Ishikawa (cell line): ENCODE results near the gene BICRA.

ENCODE experiments used
- CEBPB ChIP-seq: IDR thresholded peaks from 2 replicates; pipeline ENCODE4 v1.6.1; 2012
- CREB1 ChIP-seq: IDR thresholded peaks from 2 replicates; pipeline ENCODE4 v1.6.1; 2012; ENCODE audit warnings: low read depth
- EGR1 ChIP-seq: IDR thresholded peaks from 2 replicates; pipeline ENCODE4 v1.6.1; 2012
- EP300 ChIP-seq: IDR thresholded peaks from 2 replicates; pipeline ENCODE4 v1.6.1; 2012; ENCODE audit warnings: borderline replicate concordance
- FOXM1 ChIP-seq: IDR thresholded peaks from 2 replicates; pipeline ENCODE4 v1.6.1; 2012; ENCODE audit warnings: low read depth, borderline replicate concordance
- MAX ChIP-seq: IDR thresholded peaks from 2 replicates; pipeline ENCODE4 v1.6.1; 2012
- NFIC ChIP-seq: IDR thresholded peaks from 2 replicates; pipeline ENCODE4 v1.6.1; 2012
- RAD21 ChIP-seq: IDR thresholded peaks from 2 replicates; pipeline ENCODE4 v1.6.1; 2012; ENCODE audit warnings: low read depth
- REST ChIP-seq: IDR thresholded peaks from 2 replicates; pipeline ENCODE4 v1.6.1; 2012; ENCODE audit warnings: low read depth, mild to moderate bottlenecking
- TAF1 ChIP-seq: IDR thresholded peaks from 2 replicates; pipeline ENCODE4 v1.6.1; 2012; ENCODE audit warnings: low read depth, mild to moderate bottlenecking
- TCF12 ChIP-seq: IDR thresholded peaks from 2 replicates; pipeline ENCODE4 v1.6.1; 2012; ENCODE audit warnings: low read depth
- TEAD4 ChIP-seq: IDR thresholded peaks from 2 replicates; pipeline ENCODE4 v1.6.1; 2012
- USF1 ChIP-seq: IDR thresholded peaks from 2 replicates; pipeline ENCODE4 v1.6.1; 2012
- YY1 ChIP-seq: IDR thresholded peaks from 2 replicates; pipeline ENCODE4 v1.6.1; 2012; ENCODE audit warnings: low read depth
- ZBTB7A ChIP-seq: IDR thresholded peaks from 2 replicates; pipeline ENCODE4 v1.6.1; 2012; ENCODE audit warnings: low read depth

Gene BICRA

GRCh38 chr19:47693489-47693888 is 84.6 kb downstream of the BICRA start:
- TF ChIP-seq MAX (no peak), TCF12 (no peak), CEBPB (no peak), EGR1 (no peak)

GRCh38 chr19:47693903-47694302 is 85.0 kb downstream of the BICRA start:
- TF ChIP-seq TEAD4 (no peak), CEBPB (no peak), YY1 (no peak), FOXM1 (no peak), NFIC (no peak), REST (no peak), RAD21 (no peak), CREB1 (no peak)

GRCh38 chr19:47694466-47695273 is 85.7 kb downstream of the BICRA start:
- TF ChIP-seq CEBPB (no peak), YY1 (no peak), TCF12 (no peak), ZBTB7A (no peak), FOXM1 (no peak), RAD21 (no peak), TAF1 (no peak), TEAD4 (no peak), EGR1 (no peak), USF1 (no peak), EP300 (no peak), CREB1 (no peak), MAX (no peak)

GRCh38 chr19:47695533-47696262 is 86.8 kb downstream of the BICRA start:
- TF ChIP-seq REST, result no peak
- TF ChIP-seq MAX, result no peak
- no peak for TF ChIP-seq TEAD4
- no peak for TF ChIP-seq USF1
- no peak for TF ChIP-seq TAF1
- TF ChIP-seq ZBTB7A, result no peak
- no peak for TF ChIP-seq CREB1
- no peak for TF ChIP-seq EP300
- no peak for TF ChIP-seq TCF12
- TF ChIP-seq RAD21, result no peak
- TF ChIP-seq CEBPB, result no peak
- no peak for TF ChIP-seq NFIC
- no peak for TF ChIP-seq EGR1
- TF ChIP-seq YY1, result no peak
- no peak for TF ChIP-seq FOXM1

- TF ChIP-seq RAD21 (no peak), CREB1 (no peak), YY1 (no peak), TEAD4 (no peak)
These were observed 87.7 kb downstream of the BICRA start for GRCh38 chr19:47696635-47697034.
